ENCODE data around the gene AKR1C2.
"Not testable (repeated sequence)": the region's sequence is repeated elsewhere in the genome, so short reads cannot be mapped to it uniquely, and the experiment has no call there.

The AKR1C2 gene

DNA sequence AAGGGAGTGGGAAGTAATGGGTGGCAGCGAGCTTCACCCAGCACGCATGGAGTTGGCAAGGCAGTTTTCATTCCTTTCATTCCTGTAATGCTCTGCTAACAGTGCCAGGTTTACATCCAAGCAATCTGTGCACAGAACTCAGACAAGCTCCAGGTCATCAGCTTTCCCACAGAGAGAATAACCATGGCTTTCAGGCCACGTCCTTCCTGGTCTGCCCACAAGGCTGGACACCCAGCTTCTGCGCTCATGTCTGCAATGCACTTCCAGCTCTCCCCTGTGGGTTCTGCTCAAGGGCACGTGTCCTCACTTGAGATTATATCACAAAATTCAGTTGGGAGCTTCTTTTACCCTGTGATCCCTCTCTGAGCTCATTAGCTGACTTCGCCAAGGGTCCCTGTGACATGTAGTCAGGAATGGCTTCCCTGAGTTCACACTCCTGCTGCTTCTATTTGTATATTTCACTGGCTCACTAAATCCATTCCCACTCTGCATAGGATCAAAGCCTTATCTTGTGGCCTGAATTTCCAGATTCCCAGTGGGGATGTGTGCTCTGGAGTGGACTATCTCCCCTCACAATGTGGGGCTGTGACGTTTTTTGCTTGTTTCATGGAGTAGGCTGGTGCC, 18.6 kb downstream of the AKR1C2 start:
- DNase-seq, result no peak

DNA sequence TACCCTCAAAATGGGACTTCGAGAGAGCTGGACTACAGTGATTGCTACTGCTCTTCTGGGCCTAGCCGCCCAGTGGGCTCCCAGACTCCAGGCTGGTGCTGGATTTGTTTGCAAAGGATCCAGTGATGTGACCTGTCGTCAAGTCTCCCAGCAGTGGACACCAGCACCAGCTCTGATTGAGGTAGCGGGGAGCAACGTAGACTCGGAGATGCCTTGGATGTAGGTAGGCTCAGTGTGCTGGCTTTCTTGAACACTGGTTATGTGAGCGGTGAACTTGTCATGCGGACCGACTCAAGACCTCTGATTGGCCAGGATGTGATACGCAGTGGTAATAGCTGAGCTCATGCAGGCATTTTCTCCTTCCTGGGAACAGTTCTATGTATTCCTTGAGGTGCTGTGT, 19.4 kb downstream of the AKR1C2 start:
- no peak for DNase-seq

DNA sequence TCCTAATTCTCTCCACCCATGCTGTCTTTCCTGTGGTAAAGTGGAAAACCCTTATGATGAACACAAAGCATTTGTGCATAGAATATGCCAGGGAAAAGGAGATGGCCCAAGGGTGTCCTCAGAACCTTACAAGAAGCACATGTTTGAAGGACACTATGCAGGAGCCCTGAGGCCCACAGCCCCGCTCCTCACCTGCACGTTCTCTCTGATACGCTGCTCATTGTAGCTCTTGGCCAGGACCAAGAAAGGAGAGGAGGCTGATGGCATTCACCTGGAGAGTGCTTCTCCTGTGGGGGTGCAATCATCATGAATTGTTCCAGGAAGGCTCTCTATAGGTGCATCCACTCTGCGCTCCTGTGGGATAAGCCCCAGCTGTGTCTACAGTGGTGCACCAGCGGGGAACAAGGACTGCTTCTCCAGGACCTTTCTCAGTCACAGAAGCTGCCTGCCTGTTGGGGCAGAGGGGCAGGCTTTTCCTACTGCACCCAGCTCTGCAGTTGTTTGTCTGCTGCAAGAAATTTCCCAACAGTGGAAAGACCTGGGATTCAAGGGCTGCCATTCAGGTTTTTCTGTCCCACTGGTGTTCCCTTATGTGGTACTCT, 19.9 kb downstream of the AKR1C2 start:
- no peak for DNase-seq

- DNase-seq, result no peak
Observed at GRCh38 chr10:4982764-4983226, 20.9 kb downstream of the AKR1C2 start.

DNA sequence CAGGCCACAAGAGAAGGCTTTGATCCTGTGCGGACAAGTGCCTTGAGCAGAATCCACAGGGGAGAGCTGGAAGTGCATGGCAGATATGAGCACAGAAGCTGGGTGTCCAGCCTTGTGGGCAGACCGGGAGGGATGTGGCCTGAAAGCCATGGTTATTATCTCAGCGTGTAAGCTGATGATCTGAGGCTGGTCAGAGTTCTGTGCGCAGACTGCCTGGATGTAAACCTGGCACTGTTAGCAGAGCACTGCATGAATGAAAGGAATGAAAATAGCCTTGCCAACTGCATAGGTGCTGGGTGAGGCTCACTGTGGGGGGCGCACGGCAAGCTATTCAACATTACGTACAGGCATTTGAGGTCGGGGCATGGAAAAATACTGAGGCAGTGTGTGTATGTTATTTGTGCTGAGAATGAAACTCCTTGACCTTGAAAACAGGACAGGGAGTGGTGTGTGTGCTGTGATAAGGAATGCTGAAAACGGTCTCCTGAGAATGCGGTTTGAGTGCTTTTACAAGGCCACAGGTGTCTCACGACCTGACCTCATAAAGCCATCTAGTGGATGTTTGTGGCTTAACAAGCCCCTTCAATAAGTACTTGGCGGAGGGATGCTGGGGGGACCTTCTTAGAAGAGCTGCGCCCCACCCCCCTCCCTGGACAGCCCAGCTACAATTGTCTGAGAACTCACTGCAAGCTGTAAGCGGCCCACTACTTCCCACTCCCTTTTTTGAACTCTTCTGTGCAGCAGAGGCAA, 21.8 kb downstream of the AKR1C2 start:
- no peak for DNase-seq

DNA sequence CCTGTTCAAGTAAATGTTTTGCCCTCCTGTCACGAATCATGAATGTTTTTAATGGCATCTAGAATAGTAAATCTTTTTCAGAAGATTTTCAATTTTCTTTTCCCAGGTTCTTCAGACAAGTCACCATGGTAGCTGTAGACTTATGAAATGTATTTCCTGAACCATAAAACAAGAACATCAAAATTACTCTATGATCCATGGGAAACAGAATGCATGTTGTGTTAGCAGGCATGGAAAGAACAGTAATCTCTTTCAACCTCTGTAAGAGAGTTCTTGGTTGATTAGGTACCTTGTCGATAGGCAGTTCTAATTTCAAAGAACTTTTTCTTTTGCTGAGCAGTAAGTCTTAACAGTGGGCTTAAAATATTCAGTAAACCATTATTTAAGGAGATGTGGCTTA, 22.9 kb downstream of the AKR1C2 start:
- no peak for DNase-seq

- DNase-seq, result no peak
Observed at GRCh38 chr10:4978870-4979269, 24.8 kb downstream of the AKR1C2 start.

- no peak for DNase-seq
Observed at GRCh38 chr10:4977025-4977424, 26.6 kb downstream of the AKR1C2 start.

DNA sequence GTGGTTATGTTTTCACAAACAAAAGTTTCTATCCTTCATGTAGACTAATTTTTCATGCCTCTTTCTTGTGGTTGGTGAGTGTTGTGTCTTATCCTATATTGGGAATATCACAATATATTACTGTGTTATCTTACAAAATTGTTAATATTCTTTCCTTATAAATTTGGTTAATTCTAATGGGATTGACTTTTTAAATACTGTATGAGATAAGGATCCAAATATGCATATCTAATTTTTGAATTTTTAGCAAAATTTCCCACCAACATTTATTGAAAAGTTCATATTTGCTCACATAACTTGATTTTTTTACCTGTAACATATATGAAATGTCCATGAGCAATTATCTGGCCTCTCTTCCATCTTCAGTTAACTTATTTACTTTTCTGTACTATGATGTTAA, 29.3 kb downstream of the AKR1C2 start:
- not testable (repeated sequence) for DNase-seq

DNA sequence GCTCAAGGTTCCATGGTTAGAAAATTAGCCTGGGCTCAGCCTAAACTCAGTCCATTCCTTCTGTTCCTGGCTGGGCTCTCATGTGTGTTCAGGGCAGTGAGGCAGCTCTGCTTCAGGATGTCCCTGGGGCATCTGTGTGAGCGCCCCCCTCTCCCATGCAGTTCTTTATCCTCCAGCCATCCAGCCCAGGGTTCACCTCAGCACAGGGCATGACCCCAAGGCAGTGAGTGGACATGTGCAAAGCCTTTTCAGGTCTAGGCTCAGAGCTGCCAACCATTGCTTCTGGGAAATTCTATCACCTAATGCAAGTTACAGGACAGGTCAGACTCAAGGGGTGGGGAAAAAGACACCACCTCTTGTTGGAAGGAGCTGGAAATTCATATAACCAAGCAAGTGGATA, 30.4 kb downstream of the AKR1C2 start:
- not testable (repeated sequence) for DNase-seq

DNA sequence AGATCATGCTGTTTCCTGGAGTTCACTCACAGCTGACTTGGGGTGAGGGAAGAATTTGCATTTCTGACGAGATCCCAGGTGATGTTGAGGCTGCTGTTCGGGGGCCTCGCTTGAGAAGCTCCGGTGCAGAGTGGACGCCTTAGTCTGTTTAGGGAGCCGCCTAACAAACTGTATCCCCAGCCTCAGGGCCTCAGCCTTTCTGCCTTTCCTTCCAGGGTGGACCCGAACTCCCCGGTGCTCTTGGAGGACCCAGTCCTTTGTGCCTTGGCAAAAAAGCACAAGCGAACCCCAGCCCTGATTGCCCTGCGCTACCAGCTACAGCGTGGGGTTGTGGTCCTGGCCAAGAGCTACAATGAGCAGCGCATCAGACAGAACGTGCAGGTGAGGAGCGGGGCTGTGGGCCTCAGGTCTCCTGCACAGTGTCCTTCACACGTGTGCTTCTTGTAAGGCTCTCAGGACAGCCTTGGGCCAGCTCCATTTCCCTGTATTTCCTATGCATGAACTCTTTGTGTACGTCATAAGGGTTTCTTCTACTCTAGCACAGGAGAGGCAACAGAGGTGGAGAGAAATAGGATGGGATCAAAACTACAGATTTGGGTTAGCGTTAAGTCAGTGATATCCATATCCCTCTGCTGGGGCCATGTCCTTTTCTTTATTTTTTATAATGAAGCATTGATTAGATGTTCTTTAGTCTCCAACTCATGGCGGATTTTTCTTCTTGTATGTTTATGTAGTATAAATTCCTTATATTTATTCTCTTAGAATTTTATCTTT, 31.1 kb downstream of the AKR1C2 start:
- DNase-seq, result not testable (repeated sequence)

GRCh38 chr10:4970362-4970761, 33.3 kb downstream of the AKR1C2 start:
- not testable (repeated sequence) for DNase-seq

- DNase-seq, result not testable (repeated sequence)
Observed at GRCh38 chr10:4969289-4969688, 34.4 kb downstream of the AKR1C2 start.

DNA sequence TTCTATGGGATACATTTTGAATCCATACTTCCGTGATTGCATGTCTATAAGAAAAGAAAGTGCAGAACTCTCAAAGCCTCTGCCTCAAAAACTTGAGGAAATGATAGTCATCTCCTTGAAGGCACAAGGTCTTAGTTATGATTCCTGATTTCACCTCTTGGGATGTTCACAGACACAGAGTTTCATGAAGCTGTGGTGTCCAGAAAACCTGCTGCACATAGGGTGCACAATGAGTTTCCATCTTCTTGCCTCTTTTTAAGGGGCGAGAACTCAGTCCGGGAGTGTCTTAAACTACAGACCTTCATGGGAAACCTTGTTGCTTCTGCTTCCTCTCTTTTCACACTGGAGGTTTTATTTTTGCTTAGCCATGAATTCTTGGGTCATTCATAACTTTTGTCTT, 36.5 kb downstream of the AKR1C2 start:
- not testable (repeated sequence) for DNase-seq

DNA sequence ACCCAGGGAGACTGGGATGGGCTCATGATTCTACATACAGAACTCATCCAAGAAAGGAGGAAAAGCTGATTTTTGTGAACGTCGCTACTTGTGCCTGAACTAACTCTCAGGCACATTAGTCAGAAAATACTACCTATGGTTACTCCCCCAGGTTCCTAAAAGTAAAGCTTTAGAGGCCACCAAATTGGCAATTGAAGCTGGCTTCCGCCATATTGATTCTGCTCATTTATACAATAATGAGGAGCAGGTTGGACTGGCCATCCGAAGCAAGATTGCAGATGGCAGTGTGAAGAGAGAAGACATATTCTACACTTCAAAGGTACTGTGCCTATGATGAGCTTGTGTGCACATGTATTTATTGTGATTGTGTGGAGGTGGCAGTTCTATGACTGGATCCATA, 37.9 kb downstream of the AKR1C2 start:
- not testable (repeated sequence) for DNase-seq

- DNase-seq, result not testable (repeated sequence)
Observed at GRCh38 chr10:4963815-4964154, 39.9 kb downstream of the AKR1C2 start.

- DNase-seq, result not testable (repeated sequence)
Observed at GRCh38 chr10:4962876-4963814, 40.5 kb downstream of the AKR1C2 start, which contains the start of gene AKR1C1. Gene AKR1C1, plus strand, starts transcription at chr10:4963415. Its CDS starts 30 bp downstream, at chr10:4963445.

- DNase-seq, result not testable (repeated sequence)
Observed at GRCh38 chr10:4962308-4962707, 41.3 kb downstream of the AKR1C2 start.

GRCh38 chr10:4961558-4961957, 42.1 kb downstream of the AKR1C2 start:
- not testable (repeated sequence) for DNase-seq

GRCh38 chr10:4956955-4957645, 46.6 kb downstream of the AKR1C2 start:
- DNase-seq, result not testable (repeated sequence)

- not testable (repeated sequence) for DNase-seq
Observed at GRCh38 chr10:4956088-4956487, 47.6 kb downstream of the AKR1C2 start.

Measured in stimulated activated CD4-positive, alpha-beta T cell treated with anti-CD3 and anti-CD28 coated beads, Interleukin-4, amount 100 ng/mL, for 4 hours (primary cell).